ENCODE measurements around the gene TEFM. TPM values are rescaled to one million over a fixed set of nuclear protein-coding genes. Genes with fewer than 3 reads are reported as not detected.

Gene TEFM
- total RNA-seq, 4 donors from 2014 or later = 4.7 to 11.0 (median 6.3) TPM

DNA sequence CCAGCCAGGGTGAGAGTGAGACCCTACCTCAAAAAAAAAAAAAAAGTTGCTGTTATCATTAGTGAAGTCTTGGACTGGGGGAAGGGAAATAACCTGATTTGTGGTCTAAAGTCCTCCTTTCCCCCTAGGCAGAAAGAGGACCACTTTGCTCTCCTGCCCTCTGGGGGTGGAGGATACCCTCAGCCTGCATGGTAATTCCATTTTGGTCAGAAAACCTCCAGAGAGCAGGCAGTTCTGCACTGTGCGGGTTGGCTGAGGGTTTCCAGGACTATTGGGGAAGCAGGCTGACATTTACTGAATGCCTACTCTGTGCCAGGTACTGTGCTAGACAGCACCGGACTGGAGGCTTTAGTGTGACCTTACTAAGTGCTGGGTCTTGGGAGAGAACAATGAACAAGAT lies 18.3 kb upstream of the TEFM start:
- no peak for TF ChIP-seq EP300 (IDR thresholded peaks at IDR 0.05)
- no peak for TF ChIP-seq POLR2AphosphoS5 (IDR thresholded peaks at IDR 0.05)
- no peak for TF ChIP-seq POLR2A (IDR thresholded peaks at IDR 0.05)
- TF ChIP-seq CTCF (IDR thresholded peaks at IDR 0.05) = no peak
- no peak for DNase-seq (ENCODE audit: low spot score in 2 of 2)
- H3K36me3 ChIP-seq = no peaks in the 10 kb centered on the region
- peaks cover 26% of the 10 kb centered on the region for H3K27me3 ChIP-seq
- 72% methylated on average over 2 of the region's 2 CpGs for WGBS
- no peak overlapping the region for H3K27ac ChIP-seq
- H3K4me1 ChIP-seq = peaks cover 27% of the 10 kb centered on the region
- no peak overlapping the region for H3K4me3 ChIP-seq
- no peaks in the 10 kb centered on the region for H3K9me3 ChIP-seq

- DNase-seq (ENCODE audit: low spot score in 2 of 2) = peak in 1 of 2 donors; percentile 62
- Histone ChIP-seq H3K4me3 (peak overlapping the region; percentile 55), H3K27ac (peak overlapping the region; percentile 37), H3K4me1 (peaks cover 27% of the 10 kb centered on the region), H3K27me3 (peaks cover 26% of the 10 kb centered on the region), H3K9me3 (no peaks in the 10 kb centered on the region), H3K36me3 (no peaks in the 10 kb centered on the region)
- WGBS = 3% methylated on average over 35 of the region's 66 CpGs
- TF ChIP-seq EP300 (IDR thresholded peaks at IDR 0.05) (no peak), POLR2A (IDR thresholded peaks at IDR 0.05) (no peak), POLR2AphosphoS5 (IDR thresholded peaks at IDR 0.05) (no peak), CTCF (IDR thresholded peaks at IDR 0.05) (no peak)
Observed at GRCh38 chr17:30922235-30923030, 16.4 kb upstream of the TEFM start.

DNA sequence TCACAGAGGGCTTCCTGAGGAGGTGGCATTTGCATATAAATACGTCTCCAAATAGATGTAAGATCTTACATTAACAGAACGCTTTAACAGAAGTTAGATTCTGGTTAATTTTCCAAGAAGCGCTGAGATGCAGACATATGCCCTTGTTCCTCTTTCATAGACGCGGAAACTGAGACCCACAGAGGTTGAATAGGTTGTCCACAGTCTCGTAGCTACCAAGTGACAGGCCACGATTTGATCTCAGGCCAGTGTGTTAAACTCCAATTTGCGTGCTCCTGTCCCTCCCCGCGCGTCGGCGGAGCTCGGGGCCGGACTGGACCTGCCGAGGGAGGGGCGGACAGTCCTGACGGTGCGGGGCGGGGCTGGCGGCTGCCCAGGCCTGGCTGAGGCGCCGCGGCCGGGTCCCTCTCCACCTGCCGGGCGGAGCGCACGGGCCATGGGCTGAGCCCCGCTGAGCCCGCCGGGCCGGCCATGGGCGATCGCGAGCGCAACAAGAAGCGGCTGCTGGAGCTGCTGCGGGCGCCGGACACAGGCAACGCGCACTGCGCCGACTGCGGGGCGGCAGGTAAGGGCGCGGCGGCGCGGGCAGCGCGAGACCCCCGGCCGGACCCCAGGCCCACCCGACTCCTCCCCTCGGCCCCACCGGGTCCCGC lies 15.6 kb upstream of the TEFM start, which contains the start of gene ADAP2:
Gene ADAP2, plus strand, starts transcription at position 402 of the 653 bp plus-strand sequence. Its CDS starts 70 bp downstream, at position 472.
- Histone ChIP-seq H3K36me3 (no peaks in the 10 kb centered on the region), H3K4me3 (peak within 1 kb of the TSS; percentile 55), H3K27me3 (peaks cover 26% of the 10 kb centered on the region), H3K4me1 (peaks cover 27% of the 10 kb centered on the region), H3K9me3 (no peaks in the 10 kb centered on the region), H3K27ac (peak within 1 kb of the TSS; percentile 37)
- DNase-seq (ENCODE audit: low spot score in 2 of 2) = peak; percentile 40 to 65
- 3% methylated on average over 37 of the region's 60 CpGs for WGBS
- TF ChIP-seq CTCF (IDR thresholded peaks at IDR 0.05) (no peak), POLR2A (IDR thresholded peaks at IDR 0.05) (no peak), POLR2AphosphoS5 (IDR thresholded peaks at IDR 0.05) (no peak), EP300 (IDR thresholded peaks at IDR 0.05) (no peak)

DNA sequence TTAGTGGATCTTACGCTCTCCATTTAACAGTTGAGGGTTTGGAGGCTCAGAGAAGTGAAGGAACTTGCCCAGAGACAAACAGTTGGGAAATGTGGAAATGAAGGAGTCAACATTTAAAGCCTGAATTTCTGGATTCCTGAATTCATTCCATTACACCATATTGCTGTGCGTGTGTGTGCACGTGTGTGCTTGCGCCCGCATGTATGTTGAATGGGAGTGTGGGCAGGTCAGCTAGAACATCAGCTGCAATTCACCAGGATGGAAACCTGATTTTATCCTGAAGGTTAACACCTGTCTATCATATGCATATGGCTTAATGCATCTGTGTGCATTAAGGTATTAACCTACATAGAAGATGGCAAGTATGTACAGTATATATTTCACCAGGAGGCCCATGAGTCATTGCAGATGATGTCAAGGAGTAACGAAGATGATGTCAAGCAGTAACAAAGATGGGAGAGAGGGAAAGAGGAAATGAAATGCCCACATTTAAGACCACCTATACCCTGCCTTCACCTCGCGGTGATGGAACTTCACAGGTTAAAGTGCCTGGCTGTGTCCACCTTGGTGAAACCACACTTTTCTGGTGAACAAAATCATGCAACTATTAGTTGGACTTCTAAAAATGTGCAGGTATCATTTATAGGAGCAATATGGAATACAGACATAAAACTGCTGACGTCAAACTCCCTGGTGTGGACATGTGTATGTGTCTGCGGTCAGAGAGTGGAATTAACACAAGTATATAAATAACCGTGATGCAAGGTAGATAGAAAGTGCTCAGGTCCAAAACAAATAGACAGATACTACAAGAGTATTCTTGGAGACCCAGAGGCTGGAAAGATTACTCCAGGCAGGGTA lies 14.9 kb upstream of the TEFM start:
- WGBS = 72% methylated on average over 11 of the region's 11 CpGs
- no peaks in the 10 kb centered on the region for H3K9me3 ChIP-seq
- H3K36me3 ChIP-seq = no peaks in the 10 kb centered on the region
- peaks cover 27% of the 10 kb centered on the region for H3K4me1 ChIP-seq
- peak overlapping the region; percentile 55 for H3K4me3 ChIP-seq
- TF ChIP-seq EP300 (IDR thresholded peaks at IDR 0.05) (no peak), POLR2A (IDR thresholded peaks at IDR 0.05) (no peak), POLR2AphosphoS5 (IDR thresholded peaks at IDR 0.05) (no peak), CTCF (IDR thresholded peaks at IDR 0.05) (no peak)
- H3K27me3 ChIP-seq = peaks cover 26% of the 10 kb centered on the region
- DNase-seq (ENCODE audit: low spot score in 2 of 2) = no peak
- peak overlapping the region; percentile 37 for H3K27ac ChIP-seq
